ENCODE results near the gene GBP1.

GRCh38 chr1:89022167-89022959 lies 42.6 kb downstream of the GBP1 start, which contains the start of gene GBP3:
- no peak for TF ChIP-seq EZH2 (IDR thresholded peaks at IDR 0.05; ENCODE audit: low read depth, unreplicated experiment)
- TF ChIP-seq POLR2AphosphoS5 (IDR thresholded peaks at IDR 0.05; ENCODE audit: low read depth) = no peak
- TF ChIP-seq, protein P1, sequence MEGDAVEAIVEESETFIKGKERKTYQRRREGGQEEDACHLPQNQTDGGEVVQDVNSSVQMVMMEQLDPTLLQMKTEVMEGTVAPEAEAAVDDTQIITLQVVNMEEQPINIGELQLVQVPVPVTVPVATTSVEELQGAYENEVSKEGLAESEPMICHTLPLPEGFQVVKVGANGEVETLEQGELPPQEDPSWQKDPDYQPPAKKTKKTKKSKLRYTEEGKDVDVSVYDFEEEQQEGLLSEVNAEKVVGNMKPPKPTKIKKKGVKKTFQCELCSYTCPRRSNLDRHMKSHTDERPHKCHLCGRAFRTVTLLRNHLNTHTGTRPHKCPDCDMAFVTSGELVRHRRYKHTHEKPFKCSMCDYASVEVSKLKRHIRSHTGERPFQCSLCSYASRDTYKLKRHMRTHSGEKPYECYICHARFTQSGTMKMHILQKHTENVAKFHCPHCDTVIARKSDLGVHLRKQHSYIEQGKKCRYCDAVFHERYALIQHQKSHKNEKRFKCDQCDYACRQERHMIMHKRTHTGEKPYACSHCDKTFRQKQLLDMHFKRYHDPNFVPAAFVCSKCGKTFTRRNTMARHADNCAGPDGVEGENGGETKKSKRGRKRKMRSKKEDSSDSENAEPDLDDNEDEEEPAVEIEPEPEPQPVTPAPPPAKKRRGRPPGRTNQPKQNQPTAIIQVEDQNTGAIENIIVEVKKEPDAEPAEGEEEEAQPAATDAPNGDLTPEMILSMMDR (conservative IDR thresholded peaks at IDR 0.05; ENCODE audit: low read depth in 2 of 2) = no peak
- no peak for TF ChIP-seq REST (IDR thresholded peaks at IDR 0.05; ENCODE audit: unreplicated experiment)
- no peak for TF ChIP-seq JUNB (IDR thresholded peaks at IDR 0.05; ENCODE audit: unreplicated experiment)
- no peak for TF ChIP-seq STAT1 (IDR thresholded peaks at IDR 0.05; ENCODE audit: unreplicated experiment)
- TF ChIP-seq EZH2phosphoT487 (IDR thresholded peaks at IDR 0.05; ENCODE audit: unreplicated experiment) = no peak

All from GM23338 (cell line).